HG03139 (cell line): ENCODE data around the gene SLC43A1.
"Not testable (repeated sequence)": the region's sequence is repeated elsewhere in the genome, so short reads cannot be mapped to it uniquely, and the experiment has no call there.

Experiments
- ATAC-seq: cut with Tn5 transposase; IDR thresholded peaks from one replicate; pipeline ENCODE4 v1.9.1; 2021; ENCODE audit not compliant: unreplicated experiment

SLC43A1 gene

GRCh38 chr11:57515332-57516060 lies at the start of gene SLC43A1:
TSS of gene SLC43A1 (minus strand) at chr11:57515702. CDS start at chr11:57514111, 1,591 bp downstream.
- ATAC-seq, result no peak

DNA sequence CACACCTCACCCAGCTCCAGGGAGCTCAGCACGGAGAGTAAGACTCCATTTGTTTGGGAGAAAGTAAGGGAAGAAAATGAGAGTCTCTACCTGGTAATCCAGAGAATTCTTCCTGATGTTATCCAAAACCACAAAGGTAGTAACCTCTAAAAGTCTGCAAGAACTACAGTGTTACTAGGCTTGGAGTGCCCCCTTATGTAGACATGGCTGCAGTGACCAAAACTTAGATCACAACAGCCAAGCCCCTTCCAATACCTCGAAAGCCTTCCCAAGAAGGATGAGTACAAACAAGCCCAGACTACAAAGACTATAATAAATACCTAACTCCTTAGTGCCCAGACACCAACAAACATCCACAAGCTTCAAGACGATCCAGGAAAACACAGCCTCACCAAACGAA lies 47.1 kb upstream of the SLC43A1 start:
- no peak for ATAC-seq

DNA sequence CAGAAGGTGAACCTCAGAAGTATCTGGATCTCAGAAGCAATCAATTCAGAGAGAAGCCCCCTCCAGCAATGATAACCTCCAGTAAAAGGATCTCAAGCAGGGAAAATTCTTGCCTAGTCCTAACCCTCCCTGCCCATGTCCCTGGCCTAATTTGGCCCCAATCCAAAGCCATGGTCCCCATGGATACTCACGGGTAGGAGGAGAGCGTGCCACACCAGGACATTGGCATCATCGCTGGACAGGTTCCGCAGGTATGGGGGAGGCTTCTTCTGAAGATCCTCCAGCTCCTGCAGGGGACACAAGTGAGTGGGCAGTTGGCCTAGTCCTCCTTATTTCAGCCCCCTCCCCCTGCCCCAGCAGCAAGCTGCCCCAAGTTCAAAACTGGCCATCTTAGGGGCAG lies 44.6 kb upstream of the SLC43A1 start:
- no peak for ATAC-seq

DNA sequence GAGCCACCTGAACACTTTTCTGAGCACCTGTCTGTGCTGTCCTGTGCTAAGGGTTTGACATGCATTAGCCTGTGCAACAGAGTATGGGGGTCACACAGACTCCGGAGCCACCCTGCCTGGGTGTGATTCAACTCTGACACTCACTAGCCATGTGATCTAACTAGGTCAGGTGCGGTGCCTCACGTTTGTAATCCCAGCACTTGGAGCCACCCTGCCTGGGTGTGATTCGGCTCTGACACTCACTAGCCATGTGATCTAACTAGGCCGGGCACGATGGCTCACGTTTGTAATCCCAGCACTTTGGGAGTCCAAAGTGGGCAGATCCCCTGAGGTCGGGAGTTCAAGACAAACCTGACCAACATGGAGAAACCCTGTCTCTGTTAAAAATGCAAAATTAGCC lies 40.5 kb upstream of the SLC43A1 start:
- no peak for ATAC-seq

- ATAC-seq, result no peak
These were observed 39.9 kb upstream of the SLC43A1 start for GRCh38 chr11:57555393-57555792.

- no peak for ATAC-seq
These were observed 37.0 kb upstream of the SLC43A1 start for GRCh38 chr11:57552479-57552878.

DNA sequence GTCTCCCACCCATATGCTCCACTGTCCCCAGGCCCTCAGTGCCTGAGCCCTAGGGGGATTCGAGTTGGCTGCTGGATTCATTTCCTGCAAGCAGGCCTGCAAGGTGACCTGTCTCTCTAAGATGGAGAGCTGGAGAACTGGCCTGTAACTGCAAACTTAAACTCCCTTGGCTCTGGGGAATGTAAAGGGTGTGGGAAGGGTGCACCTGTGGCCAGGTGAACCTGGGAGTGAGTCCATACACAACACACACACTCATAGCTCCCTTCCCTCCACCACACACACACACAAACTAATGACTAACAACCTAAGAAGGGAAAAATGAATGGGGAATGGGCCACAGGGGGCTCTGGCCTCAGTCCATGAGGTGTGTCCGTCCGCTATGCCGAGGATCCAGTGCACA lies 36.4 kb upstream of the SLC43A1 start:
- no peak for ATAC-seq

GRCh38 chr11:57549983-57550382 lies 34.5 kb upstream of the SLC43A1 start:
- ATAC-seq, result no peak

DNA sequence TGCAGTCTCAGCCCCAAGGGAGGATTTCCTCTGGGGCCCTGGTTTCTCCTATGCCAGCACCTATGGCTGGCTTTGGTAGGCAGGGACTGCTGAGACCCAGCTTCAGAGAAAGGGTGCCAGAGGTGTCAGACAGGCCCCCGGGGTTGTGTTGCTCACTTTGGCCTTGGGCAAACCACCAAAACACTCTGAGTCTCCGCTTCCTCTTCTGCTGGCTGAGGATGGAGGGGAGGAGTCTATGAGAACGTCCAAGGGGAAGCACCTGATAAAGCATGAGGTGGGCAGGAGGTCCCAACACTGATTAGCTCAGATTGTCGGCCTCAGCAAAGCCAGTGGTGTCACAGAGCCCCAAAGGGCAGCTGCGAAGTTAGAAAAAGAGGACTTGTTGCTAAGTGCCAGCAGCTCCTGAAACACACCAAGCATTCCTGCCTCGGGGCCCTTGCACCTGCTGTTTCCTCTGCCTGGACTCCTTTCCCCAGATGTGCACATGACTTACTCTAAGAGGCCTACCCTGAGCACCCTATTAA lies 32.4 kb upstream of the SLC43A1 start:
- peak; percentile 89 for ATAC-seq

DNA sequence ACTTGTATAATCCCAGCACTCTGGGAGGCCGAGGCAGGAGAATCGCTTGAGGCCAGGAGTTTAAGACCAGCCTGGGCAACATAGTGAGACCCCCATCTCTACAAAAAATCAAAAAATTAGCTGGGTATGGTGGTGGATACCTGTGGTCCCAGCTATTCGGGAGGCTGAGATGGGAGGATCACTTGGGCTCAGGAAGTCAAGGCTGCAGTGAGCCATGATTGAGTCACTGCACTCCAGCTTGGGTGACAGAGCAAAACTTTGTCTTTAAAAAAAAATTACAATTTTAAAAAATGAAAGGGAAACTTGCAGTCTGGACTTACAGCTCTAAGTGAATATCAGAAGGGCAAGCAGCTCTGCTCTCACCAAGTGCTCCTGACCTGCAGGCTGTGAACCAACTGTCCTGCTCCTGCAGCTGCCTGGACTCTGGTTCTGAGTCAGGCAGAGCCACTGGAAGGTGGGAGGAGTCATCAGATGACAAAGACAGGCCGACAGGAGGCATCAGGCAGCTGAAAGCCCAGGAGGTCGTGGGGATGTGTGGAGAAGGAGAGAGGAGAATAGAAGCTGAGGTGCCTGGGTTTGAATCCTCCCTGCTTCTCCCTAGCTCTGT lies 31.5 kb upstream of the SLC43A1 start:
- ATAC-seq, result peak; percentile 44

GRCh38 chr11:57546451-57546850 lies 30.9 kb upstream of the SLC43A1 start:
- ATAC-seq, result no peak

DNA sequence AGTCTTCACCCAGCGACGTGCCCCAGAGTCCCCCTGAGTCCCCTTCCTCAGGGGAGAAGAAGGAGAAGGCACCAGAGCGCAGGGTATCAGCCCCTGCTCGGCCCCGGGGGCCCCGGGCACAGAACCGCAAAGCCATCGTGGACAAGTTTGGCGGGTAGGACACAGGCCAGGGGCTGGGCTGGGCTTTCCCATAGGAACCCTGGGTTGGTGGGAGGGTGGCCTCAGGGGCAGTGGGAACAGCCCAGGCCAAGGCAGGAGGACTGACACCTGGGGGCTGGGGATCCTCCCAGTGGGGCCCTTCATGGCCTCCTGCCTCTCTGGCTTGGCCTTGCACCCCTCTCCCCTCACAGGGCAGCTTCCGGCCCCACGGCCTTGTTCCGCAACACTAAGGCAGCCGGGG lies 30.4 kb upstream of the SLC43A1 start:
- no peak for ATAC-seq

DNA sequence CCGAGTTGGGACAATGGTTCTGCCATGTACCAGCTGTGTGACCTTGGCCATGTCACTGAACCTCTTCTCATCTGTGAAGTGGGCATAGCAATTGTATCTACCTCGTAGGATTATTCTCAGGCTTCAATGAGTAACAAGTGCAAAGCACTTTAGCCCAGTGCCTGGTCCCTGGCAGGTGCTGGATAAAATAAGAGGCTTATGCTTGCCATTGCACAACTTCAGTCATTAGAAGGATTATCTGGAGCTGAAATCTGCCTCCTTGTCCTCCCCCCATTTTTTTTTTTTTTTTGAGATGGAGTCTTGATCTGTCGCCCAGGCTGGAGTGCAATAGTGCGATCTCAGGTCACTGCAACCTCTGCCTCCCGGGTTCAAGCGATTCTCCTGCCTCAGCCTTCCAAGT lies 29.1 kb upstream of the SLC43A1 start:
- no peak for ATAC-seq

- no peak for ATAC-seq
These were observed 28.1 kb upstream of the SLC43A1 start for GRCh38 chr11:57543593-57543992.

DNA sequence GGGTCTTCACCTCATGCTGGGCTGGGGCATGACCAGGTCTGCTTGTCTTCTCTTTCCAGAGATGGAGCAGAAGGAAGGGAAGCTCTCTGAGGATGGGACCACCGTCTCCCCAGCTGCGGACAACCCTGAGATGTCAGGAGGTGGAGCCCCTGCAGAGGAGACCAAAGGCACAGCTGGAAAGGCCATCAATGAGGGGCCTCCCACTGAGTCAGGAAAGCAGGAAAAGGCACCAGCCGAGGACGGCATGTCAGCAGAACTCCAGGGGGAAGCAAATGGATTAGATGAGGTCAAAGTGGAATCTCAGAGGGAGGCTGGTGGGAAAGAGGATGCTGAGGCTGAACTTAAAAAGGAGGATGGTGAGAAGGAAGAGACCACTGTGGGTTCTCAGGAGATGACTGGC lies 27.1 kb upstream of the SLC43A1 start:
- no peak for ATAC-seq

- no peak for ATAC-seq
These were observed 25.7 kb upstream of the SLC43A1 start for GRCh38 chr11:57541169-57541568.

GRCh38 chr11:57539342-57539741 lies 23.8 kb upstream of the SLC43A1 start:
- ATAC-seq, result no peak

DNA sequence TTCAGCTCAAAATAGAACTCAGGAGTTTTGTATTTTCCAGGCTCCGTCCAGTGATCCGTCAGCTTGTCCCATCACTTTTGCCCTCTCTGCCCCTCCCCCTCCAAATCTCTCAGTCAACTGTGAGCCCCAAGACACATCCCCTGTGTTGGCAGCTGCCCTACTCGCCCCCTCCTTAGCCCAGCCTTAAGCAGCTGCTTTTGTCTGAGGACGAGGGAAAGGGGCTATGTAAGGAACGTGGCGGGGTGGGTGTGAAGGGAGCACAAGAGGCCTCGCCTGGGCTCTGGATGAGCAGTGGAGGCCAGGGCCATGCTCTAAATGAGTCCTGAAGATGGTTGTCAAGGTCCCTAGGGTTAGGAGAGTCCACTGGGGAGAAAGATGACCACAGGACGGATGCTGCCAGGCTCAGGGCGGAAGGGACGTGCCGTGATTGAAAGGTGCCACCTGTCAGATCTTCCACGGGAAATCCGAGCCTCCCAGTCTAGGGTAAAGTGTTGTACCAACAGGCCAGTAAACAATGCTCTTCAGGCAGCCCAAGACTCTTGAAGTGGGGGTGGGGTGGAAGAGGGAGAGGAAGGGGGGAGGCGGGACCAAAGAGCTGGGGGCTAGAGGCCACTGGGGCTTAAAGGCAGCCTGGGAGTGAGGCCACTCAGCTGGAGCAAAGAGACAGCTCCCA lies 21.6 kb upstream of the SLC43A1 start, which contains the start of gene SMTNL1:
SMTNL1 (plus strand) TSS at position 649 of the 673 bp plus-strand sequence. CDS start 5,048 bp downstream, outside the sequence.
- ATAC-seq, result no peak

GRCh38 chr11:57534449-57534848 lies 18.9 kb upstream of the SLC43A1 start:
- ATAC-seq, result not testable (repeated sequence)

DNA sequence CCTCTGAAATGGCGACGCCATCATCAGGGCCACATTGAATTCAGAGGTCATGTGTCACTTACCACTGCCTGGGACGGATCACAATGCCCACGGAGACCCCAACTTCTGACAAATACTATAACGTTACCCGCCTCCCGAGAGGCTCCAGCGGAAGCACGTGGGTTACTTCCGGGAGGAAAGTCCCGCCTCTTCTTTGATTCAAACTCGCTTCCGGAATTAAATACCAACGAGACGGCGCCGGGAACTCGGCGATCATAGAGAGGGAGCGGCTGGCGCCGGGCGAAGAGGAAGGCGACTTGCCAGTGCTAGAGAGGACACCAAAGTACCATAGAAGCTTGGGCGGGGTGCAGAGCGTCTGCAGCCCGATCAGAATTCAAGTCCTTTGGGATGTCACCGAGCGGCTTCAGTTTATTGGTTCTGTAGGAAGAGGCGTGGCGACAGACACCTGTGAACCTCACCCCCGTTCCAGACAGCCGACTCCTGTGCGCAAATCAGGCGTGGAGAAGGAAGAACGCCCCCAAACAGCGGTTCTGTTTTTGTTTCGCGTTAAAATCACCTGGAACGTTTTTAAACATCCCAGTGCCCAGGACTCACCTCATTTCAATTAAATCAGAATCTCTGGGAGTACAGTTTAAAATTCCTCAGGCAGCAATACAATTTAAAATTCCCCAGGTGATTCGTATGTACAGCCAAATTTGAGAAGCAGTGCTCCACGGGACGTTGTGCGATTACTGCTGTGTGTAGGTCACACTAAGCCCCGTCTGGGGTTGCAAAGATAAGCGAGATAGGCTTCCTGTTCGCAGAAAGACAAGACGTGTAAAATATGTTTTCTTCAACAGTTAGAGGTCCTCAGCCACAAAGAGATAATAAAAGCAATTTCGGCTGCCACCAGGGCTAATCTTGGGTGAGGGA lies 15.3 kb upstream of the SLC43A1 start, which contains the start of gene TIMM10:
TIMM10 (minus strand) TSS at position 159 of the 912 bp plus-strand sequence. CDS start 565 bp downstream, outside the sequence.
- peak; percentile 98 for ATAC-seq

DNA sequence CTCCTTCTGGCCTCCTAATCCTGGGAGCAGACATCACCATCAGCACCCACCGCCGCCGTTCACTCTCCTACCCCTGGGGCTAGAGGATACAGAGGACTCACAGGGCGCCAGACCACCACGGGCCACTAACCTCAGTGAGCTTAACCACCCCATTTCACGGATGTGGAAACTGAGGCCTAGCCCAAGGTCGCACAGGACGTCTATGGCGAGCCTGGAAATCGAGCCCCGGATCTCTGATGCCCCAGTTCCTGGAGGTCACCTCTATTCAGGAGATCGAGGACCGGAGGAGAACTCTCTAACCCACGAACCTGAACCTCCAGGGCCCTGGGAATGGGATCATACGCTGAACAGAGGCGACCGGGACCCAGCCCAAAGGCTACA lies 14.7 kb upstream of the SLC43A1 start:
- no peak for ATAC-seq
